KMS-11 (cell line): ENCODE results near the gene MTFR2.
A peak's percentile ranks its signal among the peaks of the same experiment; 100 is the strongest.
"Not testable (repeated sequence)": the region's sequence is repeated elsewhere in the genome, so short reads cannot be mapped to it uniquely, and the experiment has no call there.

Experiments used
- H2AFZ ChIP-seq: fragments of 200-600 bp; sonication (generic); 2 replicates; pipeline ENCODE4 v1.6.1; 2016; ENCODE audit warnings: antibody characterized with exemption, mixed run types, low read depth
- H3K27ac ChIP-seq: fragments of 200-600 bp; sonication (generic); 2 replicates; pipeline ENCODE4 v1.6.1; 2016; ENCODE audit warnings: mild to moderate bottlenecking, mixed run types
- H3K27me3 ChIP-seq: fragments of 200-600 bp; sonication (generic); 2 replicates; pipeline ENCODE4 v1.6.1; 2017; ENCODE audit warnings: mild to moderate bottlenecking, low read depth, mixed run types, moderate library complexity; ENCODE audit not compliant: insufficient read depth
- H3K36me3 ChIP-seq: fragments of 200-600 bp; sonication (generic); 2 replicates; pipeline ENCODE4 v1.6.1; 2017; ENCODE audit warnings: mild to moderate bottlenecking, mixed run types; ENCODE audit not compliant: insufficient read depth
- H3K4me1 ChIP-seq: fragments of 200-600 bp; sonication (generic); 2 replicates; pipeline ENCODE4 v1.6.1; 2016; ENCODE audit warnings: mild to moderate bottlenecking, low read depth, mixed run types; ENCODE audit not compliant: poor library complexity, severe bottlenecking
- H3K4me2 ChIP-seq: fragments of 200-600 bp; sonication (generic); 2 replicates; pipeline ENCODE4 v1.7.0; 2016; ENCODE audit warnings: mild to moderate bottlenecking, mixed run types
- H3K4me3 ChIP-seq: fragments of 200-600 bp; sonication (generic); IDR thresholded peaks from 2 replicates; pipeline ENCODE4 v1.6.1; 2017; ENCODE audit warnings: low read depth, low read length, mixed read lengths; ENCODE audit not compliant: insufficient read depth
- H3K79me2 ChIP-seq: fragments of 200-600 bp; sonication (generic); 2 replicates; pipeline ENCODE4 v1.6.1; 2016; ENCODE audit warnings: low read depth, mixed run types; ENCODE audit not compliant: insufficient read depth
- H3K9ac ChIP-seq: fragments of 200-600 bp; sonication (generic); 2 replicates; pipeline ENCODE4 v1.6.1; 2016; ENCODE audit warnings: mild to moderate bottlenecking, mixed run types
- H4K20me1 ChIP-seq: fragments of 200-600 bp; sonication (generic); 2 replicates; pipeline ENCODE4 v1.6.1; 2016; ENCODE audit warnings: mild to moderate bottlenecking, mixed run types; ENCODE audit not compliant: insufficient read depth
- CTCF ChIP-seq: fragments of 200-600 bp; sonication (generic); conservative IDR thresholded peaks from 2 replicates; pipeline ENCODE4 v1.6.1; 2017; ENCODE audit warnings: low read depth, mild to moderate bottlenecking, antibody characterized with exemption, low read length, moderate library complexity, mixed read lengths

The MTFR2 gene

GRCh38 chr6:136226674-136227377 is 23.3 kb downstream of the MTFR2 start:
- no peaks in the 10 kb centered on the region for H4K20me1 ChIP-seq
- H3K9ac ChIP-seq: no peak overlapping the region
- H3K4me1 ChIP-seq: no peaks in the 10 kb centered on the region
- H3K36me3 ChIP-seq: no peaks in the 10 kb centered on the region
- H3K27me3 ChIP-seq: no peaks in the 10 kb centered on the region
- H2AFZ ChIP-seq: peak overlapping the region; percentile 38
- H3K79me2 ChIP-seq: no peaks in the 10 kb centered on the region
- no peak for TF ChIP-seq CTCF
- no peak overlapping the region for H3K4me3 ChIP-seq
- peak overlapping the region; percentile 33; the same call in 1 of the 2 replicates for H3K4me2 ChIP-seq
- no peak overlapping the region for H3K27ac ChIP-seq

- peak; percentile 99 for TF ChIP-seq CTCF
- Histone ChIP-seq H3K4me1 (no peaks in the 10 kb centered on the region), H4K20me1 (no peaks in the 10 kb centered on the region), H2AFZ (peak overlapping the region; percentile 38), H3K79me2 (no peaks in the 10 kb centered on the region), H3K27ac (no peak overlapping the region), H3K36me3 (no peaks in the 10 kb centered on the region), H3K27me3 (no peaks in the 10 kb centered on the region), H3K9ac (no peak overlapping the region), H3K4me2 (peak overlapping the region; percentile 33; the same call in 1 of the 2 replicates), H3K4me3 (no peak overlapping the region)
Observed at GRCh38 chr6:136226027-136226673, 24.0 kb downstream of the MTFR2 start.

DNA sequence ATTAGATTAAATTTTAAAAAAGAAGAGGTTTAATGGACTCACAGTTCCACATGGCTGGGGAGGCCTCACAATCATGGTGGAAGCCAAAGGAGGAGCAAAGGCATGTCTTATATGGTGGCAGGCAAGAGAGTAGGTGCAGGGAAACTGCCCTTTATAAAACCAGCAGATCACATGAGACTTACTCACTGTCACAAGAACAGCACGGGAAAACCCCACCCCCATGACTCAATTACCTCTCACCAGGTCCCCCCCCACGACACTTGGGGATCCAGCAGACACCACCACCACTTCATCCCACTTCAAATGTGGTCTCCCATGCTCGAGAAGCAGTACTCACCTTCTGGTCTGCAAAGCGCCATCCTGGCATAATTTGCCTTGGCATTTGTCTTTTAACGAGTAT is 24.6 kb downstream of the MTFR2 start:
- no peaks in the 10 kb centered on the region for H3K36me3 ChIP-seq
- H2AFZ ChIP-seq: no peak overlapping the region
- TF ChIP-seq CTCF: no peak
- H3K27ac ChIP-seq: no peak overlapping the region
- H3K9ac ChIP-seq: no peak overlapping the region
- no peaks in the 10 kb centered on the region for H4K20me1 ChIP-seq
- H3K4me1 ChIP-seq: no peaks in the 10 kb centered on the region
- no peaks in the 10 kb centered on the region for H3K27me3 ChIP-seq
- no peak overlapping the region for H3K4me3 ChIP-seq
- H3K79me2 ChIP-seq: no peaks in the 10 kb centered on the region
- H3K4me2 ChIP-seq: no peak overlapping the region

GRCh38 chr6:136224974-136225373 is 25.1 kb downstream of the MTFR2 start:
- not testable (repeated sequence) for H3K27me3 ChIP-seq, H3K36me3 ChIP-seq, H4K20me1 ChIP-seq, H3K79me2 ChIP-seq, H3K4me2 ChIP-seq, H2AFZ ChIP-seq, H3K27ac ChIP-seq, H3K4me1 ChIP-seq, H3K9ac ChIP-seq, H3K4me3 ChIP-seq
